ENCODE results near the gene CABP1. TPM values are rescaled to one million over a fixed set of nuclear protein-coding genes. Genes with fewer than 3 reads are reported as not detected.

The CABP1 gene
- total and polyA plus RNA-seq, 2 donors (not counting 3 experiments of a cell fraction or from before 2014, with no cell fraction given) = 0.07 to 0.31 TPM

DNA sequence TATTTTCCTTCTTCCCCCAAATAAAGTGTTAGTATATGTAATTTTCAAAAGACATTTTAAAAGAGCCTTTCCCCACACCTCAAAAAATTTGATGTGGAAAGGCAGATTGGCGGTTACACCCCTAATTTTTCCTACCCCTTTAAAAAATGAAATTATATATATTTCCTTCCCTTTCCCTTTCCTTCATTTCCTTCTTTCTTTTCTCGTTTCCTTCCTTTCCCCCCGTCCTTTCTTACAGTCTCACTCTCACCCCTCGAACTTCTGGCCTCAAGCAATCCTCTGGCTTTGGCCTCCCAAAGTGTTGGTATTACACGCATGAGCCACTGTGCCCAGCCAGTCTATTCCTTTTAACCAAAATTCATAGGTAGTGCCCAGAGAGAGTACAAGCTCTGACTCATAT is 65.6 kb downstream of the CABP1 start:
- no peak overlapping the region for H3K4me2 ChIP-seq (ENCODE audit: insufficient read depth, low read length)
- TF ChIP-seq MAX (IDR thresholded peaks at IDR 0.05; ENCODE audit: insufficient read depth, insufficient read length) (no peak), POLR2A (IDR thresholded peaks at IDR 0.05; ENCODE audit: low read depth, low read length) (no peak), JUN (IDR thresholded peaks at IDR 0.05; ENCODE audit: borderline replicate concordance, insufficient read depth, insufficient read length, low read depth) (no peak), POLR2AphosphoS5 (IDR thresholded peaks at IDR 0.05; ENCODE audit: insufficient read depth, low read depth, low read length) (no peak), EZH2 (IDR thresholded peaks at IDR 0.05; ENCODE audit: borderline replicate concordance, low read depth, low read length, severe bottlenecking) (no peak), MYC (IDR thresholded peaks at IDR 0.05; ENCODE audit: low read depth, low read length) (no peak), GATA2 (IDR thresholded peaks at IDR 0.05; ENCODE audit: insufficient read depth, insufficient read length, low read depth, low read length) (no peak), FOS (IDR thresholded peaks at IDR 0.05; ENCODE audit: borderline replicate concordance, insufficient read depth, low read length) (no peak)
- TF ChIP-seq, protein P1, sequence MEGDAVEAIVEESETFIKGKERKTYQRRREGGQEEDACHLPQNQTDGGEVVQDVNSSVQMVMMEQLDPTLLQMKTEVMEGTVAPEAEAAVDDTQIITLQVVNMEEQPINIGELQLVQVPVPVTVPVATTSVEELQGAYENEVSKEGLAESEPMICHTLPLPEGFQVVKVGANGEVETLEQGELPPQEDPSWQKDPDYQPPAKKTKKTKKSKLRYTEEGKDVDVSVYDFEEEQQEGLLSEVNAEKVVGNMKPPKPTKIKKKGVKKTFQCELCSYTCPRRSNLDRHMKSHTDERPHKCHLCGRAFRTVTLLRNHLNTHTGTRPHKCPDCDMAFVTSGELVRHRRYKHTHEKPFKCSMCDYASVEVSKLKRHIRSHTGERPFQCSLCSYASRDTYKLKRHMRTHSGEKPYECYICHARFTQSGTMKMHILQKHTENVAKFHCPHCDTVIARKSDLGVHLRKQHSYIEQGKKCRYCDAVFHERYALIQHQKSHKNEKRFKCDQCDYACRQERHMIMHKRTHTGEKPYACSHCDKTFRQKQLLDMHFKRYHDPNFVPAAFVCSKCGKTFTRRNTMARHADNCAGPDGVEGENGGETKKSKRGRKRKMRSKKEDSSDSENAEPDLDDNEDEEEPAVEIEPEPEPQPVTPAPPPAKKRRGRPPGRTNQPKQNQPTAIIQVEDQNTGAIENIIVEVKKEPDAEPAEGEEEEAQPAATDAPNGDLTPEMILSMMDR (IDR thresholded peaks at IDR 0.05; ENCODE audit: extremely low read depth in 1 of 2, insufficient read depth in 1 of 2, low read depth in 1 of 2, low read length in 2 of 2) = no peak
- no peaks in the 10 kb centered on the region for H4K20me1 ChIP-seq (replicated peaks; ENCODE audit: control insufficient read depth, extremely low read depth, insufficient read depth, low read length)
- H3K27me3 ChIP-seq (ENCODE audit: control insufficient read depth in 2 of 2, insufficient read depth in 2 of 2, low read length in 2 of 2) = no peaks in the 10 kb centered on the region
- BruUV-seq (replicated peaks) = no TSS peak
- dilution Hi-C loops (cut with MboI; ENCODE audit: extremely low pct_ligation_motif_present, low sequenced_read_pairs) (no loop called here), intact Hi-C loops (cut with micrococcal nuclease) (no loop called here)
- H3K27ac ChIP-seq (ENCODE audit: insufficient read depth, low read depth, low read length) = no peak overlapping the region
- no peak overlapping the region for H3K4me3 ChIP-seq (replicated peaks in 1 of 3; ENCODE audit: insufficient read depth in 1 of 3, low read depth in 1 of 3, low read length in 3 of 3)
- no peak for DNase-seq (ENCODE audit: low read depth, low spot score)
- no peak for FAIRE-seq
- peaks cover under 1% of the 10 kb centered on the region for H3K4me1 ChIP-seq (ENCODE audit: control insufficient read depth, extremely low read depth, insufficient read depth, low read length)
- H3K36me3 ChIP-seq (ENCODE audit: control insufficient read depth in 2 of 2, extremely low read depth in 1 of 2, insufficient read depth in 2 of 2, low read length in 2 of 2) = peaks cover 2 to 9% of the 10 kb centered on the region in 2 experiments
- CTCF ChIA-PET = interaction anchor here (1.3 kb wide), 1 partner anchor 57 kb away, joined by 5 read pairs; no protein-coding TSS in a partner anchor
- H3K9me3 ChIP-seq (replicated peaks; ENCODE audit: control insufficient read depth, insufficient read depth, low read length) = no peaks in the 10 kb centered on the region
- peaks cover 3% of the 10 kb centered on the region for H3K79me2 ChIP-seq (ENCODE audit: control insufficient read depth, insufficient read depth, low read length)
- POLR2A ChIA-PET = no interaction called here
- H2AFZ ChIP-seq (ENCODE audit: low read depth, low read length) = no peak overlapping the region
- H3K9ac ChIP-seq (replicated peaks; ENCODE audit: extremely low read depth, insufficient read depth, low read length) = no peak overlapping the region
- no peaks in the 10 kb centered on the region for H3K9me1 ChIP-seq (replicated peaks; ENCODE audit: control insufficient read depth, extremely low read depth, insufficient read depth, low read length)

Data from endothelial cell of umbilical vein (primary cell).